Natural killer cell (primary cell): ENCODE data around the gene BLOC1S2. TPM values are rescaled to one million over a fixed set of nuclear protein-coding genes. Genes with fewer than 3 reads are reported as not detected.
A peak's percentile ranks its signal among the peaks of the same experiment; 100 is the strongest.
"Not testable (repeated sequence)": the region's sequence is repeated elsewhere in the genome, so short reads cannot be mapped to it uniquely, and the experiment has no call there.

Experiments used
- ATAC-seq, 3 donors: fragments of 150-1000 bp in 2 of 3; fragments of 200-7000 bp in 1 of 3; cut with Tn5 transposase; 1 replicate in 1 of 3; 2 replicates in 2 of 3; pipeline ENCODE4 v1.10.0; 2021; ENCODE audit warnings: mild to moderate bottlenecking in 2 of 3, moderate library complexity in 2 of 3
- DNase-seq, 2 donors: peaks; one replicate each; pipeline versions ENCODE4 v3.0.0 to v3.0.0-alpha.2; 2013 to 2021; ENCODE audit warnings: mixed read lengths in 1 of 2
- H3K27ac ChIP-seq: one replicate; pipeline ENCODE4 v1.5.1; 2013; ENCODE audit warnings: mild to moderate bottlenecking, low read length
- H3K27me3 ChIP-seq: one replicate; pipeline ENCODE4 v1.6.1; 2013; ENCODE audit warnings: low read length; ENCODE audit not compliant: control insufficient read depth, insufficient read depth
- H3K36me3 ChIP-seq: one replicate; pipeline ENCODE4 v1.6.1; 2013; ENCODE audit warnings: low read length; ENCODE audit not compliant: control insufficient read depth, insufficient read depth
- H3K4me1 ChIP-seq: one replicate; pipeline ENCODE4 v1.6.1; 2013; ENCODE audit warnings: low read length; ENCODE audit not compliant: control insufficient read depth, insufficient read depth
- H3K4me3 ChIP-seq: one replicate; pipeline ENCODE4 v1.5.1; 2013; ENCODE audit warnings: low read length
- H3K9me3 ChIP-seq: one replicate; pipeline ENCODE4 v1.6.1; 2013; ENCODE audit warnings: low read length; ENCODE audit not compliant: control insufficient read depth, insufficient read depth
- H3K27ac Mint-ChIP-seq, 2 donors: one replicate each; pipeline ENCODE4 v1.8.0; 2022; ENCODE audit warnings: mild to moderate bottlenecking in 2 of 2, mixed read lengths in 2 of 2, moderate library complexity in 1 of 2
- H3K27me3 Mint-ChIP-seq, 2 donors: one replicate each; pipeline ENCODE4 v1.8.0; 2022; ENCODE audit warnings: low read depth in 2 of 2, mixed read lengths in 2 of 2
- H3K36me3 Mint-ChIP-seq: one replicate; pipeline ENCODE4 v1.8.0; 2022; ENCODE audit warnings: mixed read lengths
- H3K4me1 Mint-ChIP-seq, 2 donors: one replicate each; pipeline ENCODE4 v1.8.0; 2022; ENCODE audit warnings: mixed read lengths in 2 of 2
- H3K4me3 Mint-ChIP-seq: one replicate; pipeline ENCODE4 v1.8.0; 2022; ENCODE audit warnings: mild to moderate bottlenecking, moderate library complexity, mixed read lengths
- H3K9me3 Mint-ChIP-seq, 2 donors: one replicate each; pipeline ENCODE4 v1.8.0; 2022; ENCODE audit warnings: mixed read lengths in 2 of 2
- CTCF ChIP-seq: fragments of 200-600 bp; IDR thresholded peaks from one replicate; pipeline ENCODE4 v1.8.0; 2022; ENCODE audit warnings: antibody characterized with exemption
- WGBS: methylation state at CpG from one replicate; pipeline ENCODE4 v1.1.7; 2013; ENCODE audit warnings: missing lambda C conversion rate; ENCODE audit not compliant: insufficient coverage; 5-methylcytosine and 5-hydroxymethylcytosine counted together
- intact Hi-C: fragments of 100-400 bp; cut with micrococcal nuclease; formaldehyde crosslinking; loops from one replicate; pipeline ENCODE4 v1.14.2; 2022
- total RNA-seq, 4 donors: library from RNA; stranded (reverse); fragments of 120-200 nt in 1 of 4; gene quantifications; one replicate each; pipeline versions ENCODE4 v1.2.3 to v1.2.4, GENCODE V29; 2013 to 2022

Gene BLOC1S2
- total RNA-seq, 3 donors from 2014 or later (not counting 1 experiment from before 2014, with no cell fraction given), result 36.7 to 63.7 (median 60.4) TPM

GRCh38 chr10:100282907-100283306 is 3.6 kb downstream of the BLOC1S2 start:
- Histone ChIP-seq H3K4me3 (no peak overlapping the region), H3K27me3 (no peaks in the 10 kb centered on the region), H3K36me3 (peaks cover 34% of the 10 kb centered on the region), H3K9me3 (no peaks in the 10 kb centered on the region), H3K27ac (no peak overlapping the region), H3K4me1 (peaks cover 29% of the 10 kb centered on the region)
- DNase-seq (no peak), ATAC-seq (no peak)
- Mint-ChIP-seq H3K27me3 (no peaks in the 10 kb centered on the region), H3K36me3 (no peaks in the 10 kb centered on the region), H3K4me1 (peaks cover 17 to 28% of the 10 kb centered on the region in 2 donors), H3K4me3 (no peak overlapping the region), H3K9me3 (no peaks in the 10 kb centered on the region), H3K27ac (no peak overlapping the region)
- 95% methylated on average over 3 of the region's 3 CpGs for WGBS
- TF ChIP-seq CTCF, result no peak
- intact Hi-C loops, result no loop called here

GRCh38 chr10:100276971-100277370 is 9.5 kb downstream of the BLOC1S2 start:
- H3K4me3 ChIP-seq, H3K4me1 ChIP-seq, H3K9me3 Mint-ChIP-seq, H3K27ac ChIP-seq, ATAC-seq, H3K27me3 Mint-ChIP-seq, DNase-seq, H3K27me3 ChIP-seq, H3K9me3 ChIP-seq, H3K27ac Mint-ChIP-seq, H3K36me3 Mint-ChIP-seq, intact Hi-C loops, H3K4me3 Mint-ChIP-seq, H3K4me1 Mint-ChIP-seq: not testable (repeated sequence)
- WGBS, result 98% methylated on average over 12 of the region's 31 CpGs
- peaks cover 32% of the 10 kb centered on the region for H3K36me3 ChIP-seq

- 4% methylated on average over 48 of the region's 49 CpGs for WGBS
- H3K27ac ChIP-seq, result peak within 1 kb of the TSS; percentile 80
- Mint-ChIP-seq H3K4me3 (peak within 1 kb of the TSS; percentile 99), H3K4me1 (peaks cover 31 to 32% of the 10 kb centered on the region in 2 donors), H3K36me3 (peaks cover 6% of the 10 kb centered on the region), H3K27ac (peak within 1 kb of the TSS; percentile 97), H3K9me3 (no peaks in the 10 kb centered on the region), H3K27me3 (no peaks in the 10 kb centered on the region)
- H3K4me1 ChIP-seq, result peaks cover 15% of the 10 kb centered on the region
- intact Hi-C loops, result loop anchor here (1.0 kb wide), 2 partner anchors 38 to 81 kb away; partner anchors contain the start of genes CHUK and ERLIN1
- peak within 1 kb of the TSS; percentile 95 for H3K4me3 ChIP-seq
- peak; percentile 83 to 91 (median 83) for ATAC-seq
- H3K36me3 ChIP-seq, result peaks cover under 1% of the 10 kb centered on the region
- DNase-seq, result peak; percentile 70 to 87
- TF ChIP-seq CTCF, result no peak
- no peaks in the 10 kb centered on the region for H3K9me3 ChIP-seq
- no peaks in the 10 kb centered on the region for H3K27me3 ChIP-seq
Measured at GRCh38 chr10:100267239-100268104, 19.0 kb downstream of the BLOC1S2 start, which contains the start of gene CWF19L1. CWF19L1 (minus strand) TSS chr10:100267638; CDS start chr10:100267593, 45 bp downstream.

- Mint-ChIP-seq H3K4me3 (peak overlapping the region; percentile 99), H3K4me1 (peaks cover 41 to 42% of the 10 kb centered on the region in 2 donors), H3K27me3 (no peaks in the 10 kb centered on the region), H3K27ac (peak overlapping the region; percentile 97), H3K9me3 (no peaks in the 10 kb centered on the region), H3K36me3 (peaks cover 6% of the 10 kb centered on the region)
- no peaks in the 10 kb centered on the region for H3K9me3 ChIP-seq
- DNase-seq, result no peak
- TF ChIP-seq CTCF, result no peak
- intact Hi-C loops, result no loop called here
- peaks cover 15% of the 10 kb centered on the region for H3K4me1 ChIP-seq
- no peaks in the 10 kb centered on the region for H3K27me3 ChIP-seq
- no peak overlapping the region for H3K4me3 ChIP-seq
- WGBS, result 95% methylated on average over 15 of the region's 15 CpGs
- peaks cover 5% of the 10 kb centered on the region for H3K36me3 ChIP-seq
- no peak overlapping the region for H3K27ac ChIP-seq
- no peak for ATAC-seq
Measured at GRCh38 chr10:100265821-100266485, 20.5 kb downstream of the BLOC1S2 start.
